GM18909 (cell line): ENCODE data around the gene KLK1.

ENCODE experiments used
- ATAC-seq: cut with Tn5 transposase; IDR thresholded peaks from one replicate; pipeline ENCODE4 v1.9.1; 2021; ENCODE audit warnings: mild to moderate bottlenecking; ENCODE audit not compliant: unreplicated experiment, poor library complexity

KLK1 gene

DNA sequence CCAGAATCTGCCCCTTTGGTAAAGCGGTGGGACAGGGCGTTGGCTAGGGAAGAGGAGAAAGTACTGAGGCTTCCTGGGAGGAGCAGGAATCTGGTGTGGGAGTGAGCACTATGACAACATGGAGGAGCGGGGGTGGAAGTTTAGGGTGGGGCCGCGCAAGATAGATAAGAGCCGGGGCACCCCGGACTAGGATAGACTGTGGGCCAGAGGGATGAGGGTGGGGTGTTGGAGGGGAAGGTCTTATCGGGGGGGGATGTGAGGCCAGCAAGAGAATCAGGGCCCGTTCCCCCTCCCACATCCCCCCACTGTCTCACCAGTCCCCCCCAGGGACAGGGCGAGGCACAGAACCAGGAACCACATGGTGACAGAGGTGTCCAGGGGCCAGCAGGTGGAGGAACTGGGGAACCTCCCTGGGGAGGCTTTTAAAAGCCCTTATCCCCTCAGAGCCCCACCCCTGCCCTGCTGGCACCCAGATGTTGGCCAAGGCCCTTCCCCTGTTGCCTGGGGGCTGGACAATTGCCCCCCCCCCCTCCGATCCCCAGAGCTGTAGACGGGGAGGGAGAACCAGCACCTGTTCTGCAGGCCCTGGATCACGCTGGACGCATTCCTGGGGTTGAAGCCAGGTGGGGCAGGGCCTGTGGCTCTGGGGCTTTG is at the start of gene KLK1:
TSS of gene KLK1 (minus strand) at position 399 of the 654 bp plus-strand sequence. CDS start at position 360, 39 bp downstream.
- ATAC-seq = no peak

DNA sequence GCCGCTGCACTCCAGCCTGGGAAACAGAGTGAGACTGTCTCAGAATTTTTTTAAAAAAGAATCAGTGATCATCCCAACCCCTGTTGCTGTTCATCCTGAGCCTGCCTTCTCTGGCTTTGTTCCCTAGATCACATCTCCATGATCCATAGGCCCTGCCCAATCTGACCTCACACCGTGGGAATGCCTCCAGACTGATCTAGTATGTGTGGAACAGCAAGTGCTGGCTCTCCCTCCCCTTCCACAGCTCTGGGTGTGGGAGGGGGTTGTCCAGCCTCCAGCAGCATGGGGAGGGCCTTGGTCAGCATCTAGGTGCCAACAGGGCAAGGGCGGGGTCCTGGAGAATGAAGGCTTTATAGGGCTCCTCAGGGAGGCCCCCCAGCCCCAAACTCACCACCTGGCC is 49.5 kb upstream of the KLK1 start, which contains the start of gene KLK2:
TSS of gene KLK2 (plus strand) at position 384 of the 400 bp plus-strand sequence. CDS start 35 bp downstream, outside the sequence.
- no peak for ATAC-seq

DNA sequence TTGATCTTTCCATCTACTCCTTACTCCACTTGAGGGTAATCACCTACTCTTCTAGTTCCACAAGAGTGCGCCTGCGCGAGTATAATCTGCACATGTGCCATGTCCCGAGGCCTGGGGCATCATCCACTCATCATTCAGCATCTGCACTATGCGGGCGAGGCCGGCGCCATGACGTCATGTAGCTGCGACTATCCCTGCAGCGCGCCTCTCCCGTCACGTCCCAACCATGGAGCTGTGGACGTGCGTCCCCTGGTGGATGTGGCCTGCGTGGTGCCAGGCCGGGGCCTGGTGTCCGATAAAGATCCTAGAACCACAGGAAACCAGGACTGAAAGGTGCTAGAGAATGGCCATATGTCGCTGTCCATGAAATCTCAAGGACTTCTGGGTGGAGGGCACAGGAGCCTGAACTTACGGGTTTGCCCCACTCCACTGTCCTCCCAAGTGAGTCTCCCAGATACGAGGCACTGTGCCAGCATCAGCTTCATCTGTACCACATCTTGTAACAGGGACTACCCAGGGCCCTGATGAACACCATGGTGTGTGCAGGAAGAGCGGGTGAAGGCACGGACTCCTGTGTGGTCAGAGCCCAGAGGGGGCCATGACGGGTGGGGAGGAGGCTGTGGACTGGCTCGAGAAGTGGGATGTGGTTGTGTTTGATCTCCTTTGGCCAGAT is 47.0 kb upstream of the KLK1 start:
- no peak for ATAC-seq

DNA sequence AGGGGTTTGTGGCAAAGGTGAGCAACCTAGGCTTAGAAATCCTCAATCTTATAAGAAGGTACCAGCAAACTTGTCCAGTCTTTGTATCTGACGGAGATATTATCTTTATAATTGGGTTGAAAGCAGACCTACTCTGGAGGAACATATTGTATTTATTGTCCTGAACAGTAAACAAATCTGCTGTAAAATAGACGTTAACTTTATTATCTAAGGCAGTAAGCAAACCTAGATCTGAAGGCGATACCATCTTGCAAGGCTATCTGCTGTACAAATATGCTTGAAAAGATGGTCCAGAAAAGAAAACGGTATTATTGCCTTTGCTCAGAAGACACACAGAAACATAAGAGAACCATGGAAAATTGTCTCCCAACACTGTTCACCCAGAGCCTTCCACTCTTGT is 45.9 kb upstream of the KLK1 start:
- no peak for ATAC-seq

DNA sequence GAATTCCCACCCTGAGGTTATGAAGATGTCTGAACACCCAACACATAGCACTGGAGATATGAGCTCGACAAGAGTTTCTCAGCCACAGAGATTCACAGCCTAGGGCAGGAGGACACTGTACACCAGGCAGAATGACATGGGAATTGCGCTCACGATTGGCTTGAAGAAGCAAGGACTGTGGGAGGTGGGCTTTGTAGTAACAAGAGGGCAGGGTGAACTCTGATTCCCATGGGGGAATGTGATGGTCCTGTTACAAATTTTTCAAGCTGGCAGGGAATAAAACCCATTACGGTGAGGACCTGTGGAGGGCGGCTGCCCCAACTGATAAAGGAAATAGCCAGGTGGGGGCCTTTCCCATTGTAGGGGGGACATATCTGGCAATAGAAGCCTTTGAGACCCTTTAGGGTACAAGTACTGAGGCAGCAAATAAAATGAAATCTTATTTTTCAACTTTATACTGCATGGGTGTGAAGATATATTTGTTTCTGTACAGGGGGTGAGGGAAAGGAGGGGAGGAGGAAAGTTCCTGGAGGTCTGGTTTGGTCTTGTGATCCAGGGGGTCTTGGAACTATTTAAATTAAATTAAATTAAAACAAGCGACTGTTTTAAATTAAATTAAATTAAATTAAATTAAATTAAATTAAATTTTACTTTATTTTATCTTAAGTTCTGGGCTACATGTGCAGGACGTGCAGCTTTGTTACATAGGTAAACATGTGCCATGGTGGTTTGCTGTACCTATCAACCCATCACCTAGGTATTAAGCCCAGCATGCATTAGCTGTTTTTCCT is 38.1 kb upstream of the KLK1 start:
- ATAC-seq = no peak

DNA sequence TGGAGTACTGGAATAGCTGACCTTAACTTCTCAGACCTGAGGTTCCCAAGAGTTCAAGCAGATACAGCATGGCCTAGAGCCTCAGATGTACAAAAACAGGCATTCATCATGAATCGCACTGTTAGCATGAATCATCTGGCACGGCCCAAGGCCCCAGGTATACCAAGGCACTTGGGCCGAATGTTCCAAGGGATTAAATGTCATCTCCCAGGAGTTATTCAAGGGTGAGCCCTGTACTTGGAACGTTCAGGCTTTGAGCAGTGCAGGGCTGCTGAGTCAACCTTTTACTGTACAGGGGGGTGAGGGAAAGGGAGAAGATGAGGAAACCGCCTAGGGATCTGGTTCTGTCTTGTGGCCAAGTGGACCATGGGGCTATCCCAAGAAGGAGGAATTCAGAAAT is 37.4 kb upstream of the KLK1 start:
- ATAC-seq = no peak

DNA sequence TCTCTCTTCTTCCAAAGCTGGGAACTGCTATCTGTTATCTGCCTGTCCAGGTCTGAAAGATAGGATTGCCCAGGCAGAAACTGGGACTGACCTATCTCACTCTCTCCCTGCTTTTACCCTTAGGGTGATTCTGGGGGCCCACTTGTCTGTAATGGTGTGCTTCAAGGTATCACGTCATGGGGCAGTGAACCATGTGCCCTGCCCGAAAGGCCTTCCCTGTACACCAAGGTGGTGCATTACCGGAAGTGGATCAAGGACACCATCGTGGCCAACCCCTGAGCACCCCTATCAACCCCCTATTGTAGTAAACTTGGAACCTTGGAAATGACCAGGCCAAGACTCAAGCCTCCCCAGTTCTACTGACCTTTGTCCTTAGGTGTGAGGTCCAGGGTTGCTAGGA is 36.3 kb upstream of the KLK1 start:
- no peak for ATAC-seq

DNA sequence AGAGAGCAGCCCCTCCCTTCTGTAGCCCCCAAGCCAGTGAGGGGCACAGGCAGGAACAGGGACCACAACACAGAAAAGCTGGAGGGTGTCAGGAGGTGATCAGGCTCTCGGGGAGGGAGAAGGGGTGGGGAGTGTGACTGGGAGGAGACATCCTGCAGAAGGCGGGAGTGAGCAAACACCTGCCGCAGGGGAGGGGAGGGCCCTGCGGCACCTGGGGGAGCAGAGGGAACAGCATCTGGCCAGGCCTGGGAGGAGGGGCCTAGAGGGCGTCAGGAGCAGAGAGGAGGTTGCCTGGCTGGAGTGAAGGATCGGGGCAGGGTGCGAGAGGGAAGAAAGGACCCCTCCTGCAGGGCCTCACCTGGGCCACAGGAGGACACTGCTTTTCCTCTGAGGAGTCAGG is 35.3 kb upstream of the KLK1 start:
- ATAC-seq = no peak

DNA sequence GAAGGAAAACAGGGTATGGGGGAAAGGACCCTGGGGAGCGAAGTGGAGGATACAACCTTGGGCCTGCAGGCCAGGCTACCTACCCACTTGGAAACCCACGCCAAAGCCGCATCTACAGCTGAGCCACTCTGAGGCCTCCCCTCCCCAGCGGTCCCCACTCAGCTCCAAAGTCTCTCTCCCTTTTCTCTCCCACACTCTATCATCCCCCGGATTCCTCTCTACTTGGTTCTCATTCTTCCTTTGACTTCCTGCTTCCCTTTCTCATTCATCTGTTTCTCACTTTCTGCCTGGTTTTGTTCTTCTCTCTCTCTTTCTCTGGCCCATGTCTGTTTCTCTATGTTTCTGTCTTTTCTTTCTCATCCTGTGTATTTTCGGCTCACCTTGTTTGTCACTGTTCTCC is 33.8 kb upstream of the KLK1 start:
- no peak for ATAC-seq

DNA sequence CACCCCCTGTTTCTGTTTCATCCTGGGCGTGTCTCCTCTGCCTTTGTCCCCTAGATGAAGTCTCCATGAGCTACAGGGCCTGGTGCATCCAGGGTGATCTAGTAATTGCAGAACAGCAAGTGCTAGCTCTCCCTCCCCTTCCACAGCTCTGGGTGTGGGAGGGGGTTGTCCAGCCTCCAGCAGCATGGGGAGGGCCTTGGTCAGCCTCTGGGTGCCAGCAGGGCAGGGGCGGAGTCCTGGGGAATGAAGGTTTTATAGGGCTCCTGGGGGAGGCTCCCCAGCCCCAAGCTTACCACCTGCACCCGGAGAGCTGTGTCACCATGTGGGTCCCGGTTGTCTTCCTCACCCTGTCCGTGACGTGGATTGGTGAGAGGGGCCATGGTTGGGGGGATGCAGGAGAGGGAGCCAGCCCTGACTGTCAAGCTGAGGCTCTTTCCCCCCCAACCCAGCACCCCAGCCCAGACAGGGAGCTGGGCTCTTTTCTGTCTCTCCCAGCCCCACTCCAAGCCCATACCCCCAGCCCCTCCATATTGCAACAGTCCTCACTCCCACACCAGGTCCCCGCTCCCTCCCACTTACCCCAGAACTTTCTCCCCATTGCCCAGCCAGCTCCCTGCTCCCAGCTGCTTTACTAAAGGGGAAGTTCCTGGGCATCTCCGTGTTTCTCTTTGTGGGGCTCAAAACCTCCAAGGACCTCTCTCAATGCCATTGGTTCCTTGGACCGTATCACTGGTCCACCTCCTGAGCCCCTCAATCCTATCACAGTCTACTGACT is 31.2 kb upstream of the KLK1 start, which contains the start of gene KLK3:
TSS of gene KLK3 (plus strand) at position 280 of the 775 bp plus-strand sequence. CDS start at position 321, 41 bp downstream.
- no peak for ATAC-seq

DNA sequence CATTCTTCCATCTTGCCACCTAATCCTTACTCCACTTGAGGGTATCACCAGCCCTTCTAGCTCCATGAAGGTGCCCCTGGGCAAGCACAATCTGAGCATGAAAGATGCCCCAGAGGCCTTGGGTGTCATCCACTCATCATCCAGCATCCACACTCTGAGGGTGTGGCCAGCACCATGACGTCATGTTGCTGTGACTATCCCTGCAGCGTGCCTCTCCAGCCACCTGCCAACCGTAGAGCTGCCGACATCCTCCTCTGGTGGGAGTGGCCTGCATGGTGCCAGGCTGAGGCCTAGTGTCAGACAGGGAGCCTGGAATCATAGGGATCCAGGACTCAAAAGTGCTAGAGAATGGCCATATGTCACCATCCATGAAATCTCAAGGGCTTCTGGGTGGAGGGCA is 28.0 kb upstream of the KLK1 start:
- ATAC-seq = no peak

DNA sequence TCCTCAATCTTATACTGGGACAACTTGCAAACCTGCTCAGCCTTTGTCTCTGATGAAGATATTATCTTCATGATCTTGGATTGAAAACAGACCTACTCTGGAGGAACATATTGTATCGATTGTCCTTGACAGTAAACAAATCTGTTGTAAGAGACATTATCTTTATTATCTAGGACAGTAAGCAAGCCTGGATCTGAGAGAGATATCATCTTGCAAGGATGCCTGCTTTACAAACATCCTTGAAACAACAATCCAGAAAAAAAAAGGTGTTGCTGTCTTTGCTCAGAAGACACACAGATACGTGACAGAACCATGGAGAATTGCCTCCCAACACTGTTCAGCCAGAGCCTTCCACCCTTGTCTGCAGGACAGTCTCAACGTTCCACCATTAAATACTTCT is 27.2 kb upstream of the KLK1 start:
- no peak for ATAC-seq

DNA sequence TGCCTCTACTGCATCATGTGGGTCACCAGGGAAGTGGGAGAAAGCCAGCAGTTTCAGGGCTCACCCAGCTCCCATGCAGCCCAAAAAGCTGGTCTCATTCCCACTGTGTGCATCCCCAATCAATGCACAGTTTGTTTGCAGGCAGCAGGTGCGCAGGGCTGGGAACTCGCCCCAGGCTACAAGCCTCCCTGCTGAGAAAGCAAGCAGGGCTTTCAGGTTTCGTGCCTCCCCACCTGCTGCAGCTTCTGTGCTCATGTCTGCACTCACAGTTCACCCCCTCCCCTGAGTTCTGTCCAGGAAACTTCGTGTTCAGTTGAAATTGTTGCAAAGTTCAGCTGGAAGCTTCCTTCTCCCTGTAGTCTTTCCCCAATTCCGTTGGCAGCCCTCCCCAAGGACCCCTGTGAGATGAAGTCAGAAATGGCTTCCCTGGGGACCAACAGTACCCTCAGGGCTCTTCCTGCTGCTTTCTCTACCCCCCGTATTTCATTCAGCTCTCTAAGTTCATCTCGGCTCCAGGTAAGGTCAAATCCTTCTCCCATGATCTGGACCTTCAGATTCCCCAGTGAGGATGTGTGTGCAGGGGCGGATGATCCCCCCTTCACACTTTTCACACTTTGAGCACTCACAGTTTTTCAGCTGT is 20.8 kb upstream of the KLK1 start:
- ATAC-seq = no peak

DNA sequence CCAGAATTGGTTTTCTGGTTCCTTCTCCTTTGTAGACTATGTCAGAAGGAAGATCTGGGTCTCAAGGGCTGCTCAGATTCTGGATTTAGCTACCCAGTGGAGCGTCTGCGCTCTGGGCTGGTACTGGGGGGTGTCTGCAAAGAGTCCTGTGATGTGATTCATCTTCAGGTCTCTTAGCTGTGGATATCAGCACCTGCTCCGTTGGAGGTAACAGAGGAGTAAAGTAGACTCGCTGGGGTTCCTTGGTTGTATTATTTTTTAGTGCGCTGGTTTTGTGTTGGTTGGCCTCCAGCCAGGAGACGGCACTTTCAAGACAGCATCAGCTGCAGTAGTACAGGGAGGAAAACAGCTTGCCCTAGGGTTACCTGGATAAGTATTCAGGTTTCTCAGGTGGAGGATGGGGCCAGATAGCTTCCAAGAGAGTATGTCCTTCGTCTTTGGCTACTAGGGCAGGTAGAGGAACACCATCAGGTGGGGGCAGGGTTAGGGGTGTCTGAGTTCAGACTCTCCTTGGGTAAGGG is 20.2 kb upstream of the KLK1 start:
- no peak for ATAC-seq

DNA sequence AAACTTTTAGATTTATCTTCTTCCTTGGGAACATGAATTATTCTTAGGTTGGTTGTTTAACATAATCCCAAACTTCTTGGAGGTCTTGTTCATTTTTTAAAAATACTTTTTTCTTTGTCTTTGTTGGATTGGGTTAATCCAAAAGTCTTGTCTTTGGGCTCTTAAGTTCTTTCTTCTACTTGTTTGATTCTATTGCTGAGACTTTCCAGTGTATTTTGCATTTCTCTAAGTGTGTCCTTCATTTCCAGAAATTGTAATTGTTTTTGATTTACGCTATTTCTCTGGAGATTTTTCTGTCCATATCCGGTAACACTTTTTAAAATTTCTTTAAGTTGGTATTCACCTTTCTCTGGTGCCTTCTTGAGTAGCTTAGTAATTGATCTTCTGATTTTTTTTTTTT is 19.6 kb upstream of the KLK1 start:
- no peak for ATAC-seq

DNA sequence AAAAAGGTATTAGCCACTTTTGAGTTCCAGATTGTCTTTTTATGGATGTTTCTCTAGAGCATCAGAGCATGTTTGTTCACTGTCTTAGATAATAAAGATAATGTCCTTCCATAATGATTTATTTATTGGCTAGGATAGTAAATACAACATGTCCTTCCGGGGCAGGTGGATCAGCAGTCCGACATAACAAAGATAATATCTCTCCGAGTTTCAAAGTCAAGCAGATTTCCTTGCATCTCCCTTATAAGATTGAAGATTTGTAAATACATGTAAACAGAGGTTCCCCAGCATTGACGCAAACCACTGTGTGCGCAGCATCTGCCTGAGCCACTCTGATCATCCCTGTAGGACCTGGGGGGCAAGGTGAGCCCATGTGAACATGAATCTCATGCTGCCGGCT is 18.5 kb upstream of the KLK1 start:
- no peak for ATAC-seq

DNA sequence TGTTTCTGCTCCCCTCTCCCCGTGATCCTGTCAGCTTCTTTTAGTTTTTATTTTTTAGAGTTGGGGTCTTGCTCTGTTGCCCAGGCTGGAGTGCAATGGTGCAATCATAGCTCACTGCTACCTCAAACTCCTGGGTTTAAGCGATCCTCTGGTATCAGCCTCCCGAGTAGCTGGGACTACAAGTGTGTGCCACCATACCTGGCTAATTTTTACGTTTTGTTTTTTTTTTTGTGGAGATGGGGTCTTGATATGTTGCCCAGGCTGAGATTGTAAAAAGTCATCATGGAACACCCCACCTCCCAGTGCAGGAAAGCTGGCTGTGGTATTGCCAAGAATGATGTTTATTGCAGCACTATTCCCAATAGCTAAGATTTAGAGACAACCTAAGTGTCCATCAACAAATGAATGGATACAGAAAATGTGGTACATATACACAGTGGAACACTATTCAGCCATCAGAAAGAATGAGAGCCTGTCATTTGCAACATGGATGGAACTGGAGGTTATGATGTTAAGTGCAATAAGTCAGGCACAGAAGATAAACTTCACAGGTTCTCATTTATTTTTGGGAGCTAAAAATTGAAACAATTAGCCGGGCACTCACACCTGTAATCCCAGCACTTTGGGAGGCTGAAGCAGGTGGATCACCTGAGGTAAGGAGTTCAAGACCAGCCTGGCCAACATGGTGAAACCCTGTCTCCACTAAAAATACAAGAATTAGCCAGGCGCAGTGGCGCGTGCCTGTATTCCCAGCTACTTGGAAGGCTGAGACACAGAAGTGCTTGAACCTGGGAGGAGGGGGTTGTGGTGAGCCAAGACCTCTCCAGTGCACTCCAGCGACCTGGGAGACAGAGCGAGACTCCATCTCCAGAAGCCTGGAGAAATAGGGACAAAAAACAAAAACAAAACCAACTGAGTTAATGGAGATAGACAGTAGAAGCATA is 16.4 kb upstream of the KLK1 start:
- ATAC-seq = no peak

DNA sequence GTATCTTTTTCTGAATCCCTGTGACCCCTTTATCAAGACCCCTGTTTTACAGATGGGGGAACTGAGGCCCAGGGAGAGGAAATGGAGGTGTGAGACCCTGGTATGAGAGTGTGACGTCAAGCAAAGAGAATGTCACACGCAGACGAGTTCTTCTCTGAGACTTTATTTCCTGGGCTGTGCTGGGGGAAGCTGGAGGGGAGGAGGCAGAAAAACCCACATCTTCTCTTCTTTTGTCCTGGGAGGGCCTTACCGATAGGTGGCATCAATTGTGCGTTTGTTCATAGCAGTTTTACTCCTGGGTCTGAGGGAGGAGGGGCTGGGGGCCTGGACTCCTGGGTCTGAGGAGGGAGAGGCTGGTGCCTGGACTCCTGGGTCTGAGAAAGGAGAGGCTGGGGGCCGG is 14.7 kb upstream of the KLK1 start:
- ATAC-seq = no peak

DNA sequence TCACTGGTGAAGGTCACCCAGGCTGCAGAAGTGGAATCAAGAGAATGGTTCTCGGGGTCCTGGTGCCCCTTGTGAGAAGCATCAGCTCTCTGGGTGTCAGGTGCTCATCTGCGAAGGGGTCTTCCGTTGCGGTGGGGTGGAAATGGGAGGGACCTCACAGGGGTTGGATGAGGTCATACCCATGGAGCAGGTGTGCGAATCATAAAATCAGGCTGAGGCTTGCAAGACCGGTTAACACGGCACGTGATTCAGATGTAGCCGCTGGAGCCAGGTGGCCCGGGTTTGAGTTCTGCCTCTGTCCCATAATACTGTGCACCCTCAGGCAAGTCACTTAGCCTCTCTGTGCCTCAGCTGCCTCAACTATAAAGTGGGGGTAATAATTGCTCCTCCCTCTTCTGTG is 13.7 kb upstream of the KLK1 start:
- ATAC-seq = no peak
